Mesenchymal stem cell (in vitro differentiated cells and primary cell): Measurements from ENCODE around the gene ZNF839.

Experiments used
- DNase-seq: peaks from one replicate; pipeline ENCODE4 v3.0.0-alpha.2; 2013
- H2AFZ ChIP-seq: one replicate; pipeline ENCODE4 v1.6.1; 2013; ENCODE audit warnings: low read depth, mild to moderate bottlenecking, control low read depth, inconsistent platforms, low read length, moderate library complexity
- H2AK5ac ChIP-seq: 2 replicates; pipeline ENCODE4 v1.6.1; 2013; ENCODE audit warnings: low read length, moderate library complexity, mild to moderate bottlenecking, inconsistent platforms; ENCODE audit not compliant: severe bottlenecking
- H2BK120ac ChIP-seq: one replicate; pipeline ENCODE4 v1.6.1; 2013; ENCODE audit warnings: low read depth, mild to moderate bottlenecking, inconsistent platforms, low read length, moderate library complexity
- H2BK12ac ChIP-seq, 2 experiments: one replicate each; pipeline ENCODE4 v1.6.1; 2013; ENCODE audit warnings: inconsistent platforms in 2 of 2, low read length in 2 of 2, mild to moderate bottlenecking in 2 of 2, moderate library complexity in 2 of 2, control low read depth in 1 of 2
- H2BK15ac ChIP-seq: one replicate; pipeline ENCODE4 v1.6.1; 2013; ENCODE audit warnings: mild to moderate bottlenecking, low read depth, inconsistent platforms; ENCODE audit not compliant: poor library complexity, severe bottlenecking
- H2BK5ac ChIP-seq: 2 replicates; pipeline ENCODE4 v1.6.1; 2013; ENCODE audit warnings: low read depth, mild to moderate bottlenecking, low read length, control low read depth, inconsistent platforms; ENCODE audit not compliant: poor library complexity, severe bottlenecking
- H3K14ac ChIP-seq, 2 experiments: one replicate each; pipeline ENCODE4 v1.6.1; 2013; ENCODE audit warnings: inconsistent platforms in 2 of 2, low read length in 2 of 2, control low read depth in 1 of 2, mild to moderate bottlenecking in 1 of 2, moderate library complexity in 1 of 2
- H3K18ac ChIP-seq, 2 experiments: one replicate each; pipeline ENCODE4 v1.6.1; 2013; ENCODE audit warnings: inconsistent platforms in 2 of 2, low read length in 2 of 2, control low read depth in 1 of 2, low read depth in 1 of 2, mild to moderate bottlenecking in 1 of 2
- H3K23ac ChIP-seq, 2 experiments: one replicate each; pipeline ENCODE4 v1.6.1; 2013; ENCODE audit warnings: inconsistent platforms in 2 of 2, low read length in 2 of 2, mild to moderate bottlenecking in 2 of 2, moderate library complexity in 2 of 2, control low read depth in 1 of 2
- H3K27ac ChIP-seq: 2 replicates; pipeline ENCODE4 v1.5.1; 2013; ENCODE audit warnings: mild to moderate bottlenecking, moderate library complexity, low read length, control low read depth, inconsistent platforms; ENCODE audit not compliant: poor library complexity, severe bottlenecking
- H3K27me3 ChIP-seq, 2 experiments: 2 replicates each; pipeline versions ENCODE4 v1.6.1 to v1.7.0; 2013; ENCODE audit warnings: low read length in 2 of 2, mild to moderate bottlenecking in 2 of 2, moderate library complexity in 2 of 2, control low read depth in 1 of 2, inconsistent platforms in 1 of 2; ENCODE audit not compliant: control insufficient read depth in 1 of 2, insufficient read depth in 1 of 2
- H3K36me3 ChIP-seq, 2 experiments: 2 replicates each; pipeline versions ENCODE4 v1.6.1 to v1.7.0; 2013; ENCODE audit warnings: low read length in 2 of 2, control low read depth in 1 of 2, inconsistent platforms in 1 of 2, low read depth in 1 of 2, mild to moderate bottlenecking in 1 of 2; ENCODE audit not compliant: insufficient read depth in 2 of 2, control insufficient read depth in 1 of 2
- H3K4ac ChIP-seq, 2 experiments: one replicate each; pipeline ENCODE4 v1.6.1; 2013; ENCODE audit warnings: inconsistent platforms in 2 of 2, low read length in 2 of 2, mild to moderate bottlenecking in 2 of 2, moderate library complexity in 2 of 2, control low read depth in 1 of 2, low read depth in 1 of 2
- H3K4me1 ChIP-seq: 2 replicates; pipeline ENCODE4 v1.6.1; 2013; ENCODE audit warnings: low read depth, low read length, control low read depth; ENCODE audit not compliant: control insufficient read depth, insufficient read depth
- H3K4me2 ChIP-seq: 2 replicates; pipeline ENCODE4 v1.6.1; 2013; ENCODE audit warnings: low read length, mild to moderate bottlenecking, inconsistent platforms; ENCODE audit not compliant: poor library complexity, severe bottlenecking
- H3K4me3 ChIP-seq, 2 experiments: 2 replicates each; pipeline versions ENCODE4 v1.5.1 to v1.7.0; 2013; ENCODE audit warnings: low read length in 2 of 2, mild to moderate bottlenecking in 2 of 2, control low read depth in 1 of 2, low read depth in 1 of 2; ENCODE audit not compliant: insufficient read depth in 1 of 2
- H3K79me1 ChIP-seq: replicated peaks from 2 replicates; pipeline ENCODE4 v1.6.1; 2013; ENCODE audit warnings: mild to moderate bottlenecking, control low read depth, low read length, inconsistent platforms; ENCODE audit not compliant: poor library complexity, severe bottlenecking
- H3K9ac ChIP-seq: 2 replicates; pipeline ENCODE4 v1.7.0; 2013; ENCODE audit warnings: mild to moderate bottlenecking, low read length, moderate library complexity
- H3K9me3 ChIP-seq: 2 replicates; pipeline ENCODE4 v1.7.0; 2013; ENCODE audit warnings: mild to moderate bottlenecking, low read length; ENCODE audit not compliant: control insufficient read depth
- H4K8ac ChIP-seq: one replicate; pipeline ENCODE4 v1.6.1; 2013; ENCODE audit warnings: inconsistent platforms, mild to moderate bottlenecking, low read length, moderate library complexity
- H4K91ac ChIP-seq: one replicate; pipeline ENCODE4 v1.6.1; 2013; ENCODE audit warnings: mild to moderate bottlenecking, low read length, inconsistent platforms
- WGBS: methylation state at CpG from one replicate; pipeline ENCODE4 v1.1.7; 2013; ENCODE audit warnings: mixed read lengths; 5-methylcytosine and 5-hydroxymethylcytosine counted together

The ZNF839 gene

GRCh38 chr14:102363182-102363943, 43.8 kb downstream of the ZNF839 start:
- DNase-seq: peak; percentile 56
- H3K4me2 ChIP-seq: peak overlapping the region; percentile 93
- H2AFZ ChIP-seq: peak overlapping the region; percentile 85
- H3K36me3 ChIP-seq: peaks cover 4 to 19% of the 10 kb centered on the region in 2 experiments
- peak overlapping the region; percentile 86 to 92 for H3K4me3 ChIP-seq
- H3K4me1 ChIP-seq: peaks cover 9% of the 10 kb centered on the region
- H2BK12ac ChIP-seq: peak overlapping the region in 1 of 2 experiments; percentile 42
- H2BK5ac ChIP-seq: no peak overlapping the region
- no peaks in the 10 kb centered on the region for H3K27me3 ChIP-seq
- peak overlapping the region; percentile 46 to 100 for H3K23ac ChIP-seq
- peak overlapping the region; percentile 72 for H4K91ac ChIP-seq
- H3K79me1 ChIP-seq: peaks cover 40% of the 10 kb centered on the region
- H2BK15ac ChIP-seq: peak overlapping the region; percentile 90
- H3K18ac ChIP-seq: peak overlapping the region; percentile 72 to 94
- peak overlapping the region in 1 of 2 experiments; percentile 96 for H3K14ac ChIP-seq
- no peaks in the 10 kb centered on the region for H3K9me3 ChIP-seq
- no peak overlapping the region for H2AK5ac ChIP-seq
- peak overlapping the region; percentile 4 for H3K27ac ChIP-seq
- no peak overlapping the region for H2BK120ac ChIP-seq
- 5% methylated on average over 51 of the region's 53 CpGs for WGBS
- H3K4ac ChIP-seq: peak overlapping the region in 1 of 2 experiments; percentile 93
- peak overlapping the region; percentile 93 for H3K9ac ChIP-seq
- peak overlapping the region; percentile 92 for H4K8ac ChIP-seq

- no peak overlapping the region for H4K8ac ChIP-seq
- no peaks in the 10 kb centered on the region for H3K27me3 ChIP-seq
- no peak overlapping the region for H3K18ac ChIP-seq
- H3K4me3 ChIP-seq: no peak overlapping the region
- H3K4me2 ChIP-seq: no peak overlapping the region
- H4K91ac ChIP-seq: peak overlapping the region; percentile 12
- H2BK120ac ChIP-seq: no peak overlapping the region
- peaks cover 3% of the 10 kb centered on the region for H3K4me1 ChIP-seq
- no peak overlapping the region for H3K27ac ChIP-seq
- DNase-seq: peak; percentile 53
- H3K9me3 ChIP-seq: no peaks in the 10 kb centered on the region
- H3K36me3 ChIP-seq: peaks cover 0 to 2% of the 10 kb centered on the region in 2 experiments
- no peak overlapping the region for H3K9ac ChIP-seq
- 59% methylated on average over 11 of the region's 11 CpGs for whole genome bisulfite sequencing
- H2BK15ac ChIP-seq: no peak overlapping the region
- no peak overlapping the region for H3K4ac ChIP-seq
- no peak overlapping the region for H3K14ac ChIP-seq
- no peak overlapping the region for H2AFZ ChIP-seq
- H3K79me1 ChIP-seq: peaks cover 30% of the 10 kb centered on the region
- no peak overlapping the region for H3K23ac ChIP-seq
- H2AK5ac ChIP-seq: no peak overlapping the region
- H2BK12ac ChIP-seq: no peak overlapping the region
- H2BK5ac ChIP-seq: no peak overlapping the region
Measured at GRCh38 chr14:102370305-102370809, 50.8 kb downstream of the ZNF839 start.

- H4K8ac ChIP-seq: no peak overlapping the region
- H2BK120ac ChIP-seq: no peak overlapping the region
- H3K4me1 ChIP-seq: peaks cover 3% of the 10 kb centered on the region
- H2BK5ac ChIP-seq: no peak overlapping the region
- no peak overlapping the region for H3K14ac ChIP-seq
- no peak overlapping the region for H2BK12ac ChIP-seq
- no peak overlapping the region for H3K27ac ChIP-seq
- no peaks in the 10 kb centered on the region for H3K27me3 ChIP-seq
- WGBS: 100% methylated on average over 2 of the region's 4 CpGs
- no peak for DNase-seq
- H3K23ac ChIP-seq: no peak overlapping the region
- no peak overlapping the region for H2BK15ac ChIP-seq
- no peak overlapping the region for H4K91ac ChIP-seq
- no peak overlapping the region for H3K18ac ChIP-seq
- H2AFZ ChIP-seq: no peak overlapping the region
- no peak overlapping the region for H3K9ac ChIP-seq
- H2AK5ac ChIP-seq: no peak overlapping the region
- peaks cover 0 to 7% of the 10 kb centered on the region in 2 experiments for H3K36me3 ChIP-seq
- H3K4me2 ChIP-seq: no peak overlapping the region
- H3K4ac ChIP-seq: no peak overlapping the region
- H3K4me3 ChIP-seq: no peak overlapping the region
- no peaks in the 10 kb centered on the region for H3K9me3 ChIP-seq
- H3K79me1 ChIP-seq: peaks cover 25% of the 10 kb centered on the region
Measured at GRCh38 chr14:102371361-102371760, 51.8 kb downstream of the ZNF839 start.

- no peak overlapping the region for H2BK5ac ChIP-seq
Measured at GRCh38 chr14:102373110-102373509, 53.6 kb downstream of the ZNF839 start.

More at GRCh38 chr14:102373110-102373509, 53.6 kb downstream of the ZNF839 start:
- no peak for DNase-seq
- Histone ChIP-seq H2BK120ac (no peak overlapping the region), H3K27ac (no peak overlapping the region), H4K8ac (no peak overlapping the region), H3K4me2 (no peak overlapping the region), H3K18ac (no peak overlapping the region), H3K9ac (no peak overlapping the region), H3K4me1 (peaks cover 3% of the 10 kb centered on the region), H3K36me3 (peaks cover 6 to 22% of the 10 kb centered on the region in 2 experiments), H4K91ac (no peak overlapping the region), H3K27me3 (no peaks in the 10 kb centered on the region), H3K4ac (no peak overlapping the region), H3K23ac (no peak overlapping the region), H3K14ac (no peak overlapping the region), H2BK15ac (no peak overlapping the region), H3K9me3 (no peaks in the 10 kb centered on the region), H3K4me3 (no peak overlapping the region), H2AFZ (no peak overlapping the region), H3K79me1 (peaks cover 24% of the 10 kb centered on the region), H2BK12ac (no peak overlapping the region), H2AK5ac (no peak overlapping the region)
- no CpG with 5 or more reads among the region's 3 CpGs for WGBS
